Activated naive CD8-positive, alpha-beta T cell treated with anti-CD3 and anti-CD28 coated beads, Interleukin-2, amount 50 U/mL, for 24 hours (primary cell): ENCODE results near the gene HDAC7.
A peak's percentile ranks its signal among the peaks of the same experiment; 100 is the strongest.
"Not testable (repeated sequence)": the region's sequence is repeated elsewhere in the genome, so short reads cannot be mapped to it uniquely, and the experiment has no call there.

Source experiments
- ATAC-seq: fragments of 150-1000 bp; cut with Tn5 transposase; one replicate; pipeline ENCODE4 v1.10.0; 2021
- DNase-seq: peaks from one replicate; pipeline ENCODE4 v3.0.0; 2021
- H3K27ac Mint-ChIP-seq: one replicate; pipeline ENCODE4 v1.8.0; 2021; ENCODE audit warnings: mild to moderate bottlenecking, mixed read lengths
- H3K27me3 Mint-ChIP-seq: one replicate; pipeline ENCODE4 v1.8.0; 2021; ENCODE audit warnings: mixed read lengths
- H3K36me3 Mint-ChIP-seq: one replicate; pipeline ENCODE4 v1.8.0; 2021; ENCODE audit warnings: low read depth, mixed read lengths
- H3K4me1 Mint-ChIP-seq: one replicate; pipeline ENCODE4 v1.8.0; 2021; ENCODE audit warnings: mixed read lengths
- H3K4me3 Mint-ChIP-seq: one replicate; pipeline ENCODE4 v1.8.0; 2021; ENCODE audit warnings: mild to moderate bottlenecking, moderate library complexity, mixed read lengths
- H3K9me3 Mint-ChIP-seq: one replicate; pipeline ENCODE4 v1.8.0; 2021; ENCODE audit warnings: mixed read lengths

The HDAC7 gene

DNA sequence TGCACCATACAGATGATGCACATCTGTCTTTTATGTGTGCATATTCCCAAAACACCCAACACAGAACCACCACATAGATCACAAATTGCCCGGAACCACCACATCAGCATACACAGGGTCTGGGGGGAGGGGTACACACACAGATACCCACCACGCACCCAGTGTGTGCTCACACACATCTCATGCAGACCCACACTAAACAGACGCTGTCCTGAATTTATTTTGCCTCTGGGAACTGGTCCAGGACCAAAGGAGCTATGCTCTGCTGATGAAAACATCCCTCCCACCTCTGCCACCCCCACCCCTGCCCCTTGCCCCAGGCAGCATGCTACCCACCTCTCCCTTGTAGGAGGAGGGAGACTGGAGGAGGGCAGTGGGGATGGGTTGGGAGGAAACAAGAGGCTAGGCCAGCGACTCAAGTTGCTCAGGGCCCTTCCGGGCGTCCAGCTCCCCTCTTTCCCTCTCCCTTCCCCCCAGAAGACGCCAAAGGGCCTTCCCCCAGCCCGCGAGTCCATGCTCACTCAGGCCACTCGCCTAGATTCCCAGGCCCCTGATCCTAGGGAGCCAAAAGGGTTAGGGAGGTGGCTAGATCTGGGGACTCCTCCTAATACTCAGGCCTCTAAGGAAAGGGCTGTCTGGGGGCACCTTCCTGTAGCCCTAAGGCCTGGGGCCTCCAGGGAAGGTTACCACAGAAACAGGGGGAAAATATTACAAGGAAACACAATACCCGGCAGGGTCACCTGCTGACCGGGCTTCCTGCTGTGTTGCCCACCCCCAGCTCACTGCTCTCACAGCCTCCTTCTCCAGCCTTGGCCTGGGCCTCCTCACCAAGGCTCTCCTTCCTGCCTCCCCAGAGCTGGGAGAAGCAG is 3.1 kb downstream of the HDAC7 start:
- ATAC-seq, result no peak

DNA sequence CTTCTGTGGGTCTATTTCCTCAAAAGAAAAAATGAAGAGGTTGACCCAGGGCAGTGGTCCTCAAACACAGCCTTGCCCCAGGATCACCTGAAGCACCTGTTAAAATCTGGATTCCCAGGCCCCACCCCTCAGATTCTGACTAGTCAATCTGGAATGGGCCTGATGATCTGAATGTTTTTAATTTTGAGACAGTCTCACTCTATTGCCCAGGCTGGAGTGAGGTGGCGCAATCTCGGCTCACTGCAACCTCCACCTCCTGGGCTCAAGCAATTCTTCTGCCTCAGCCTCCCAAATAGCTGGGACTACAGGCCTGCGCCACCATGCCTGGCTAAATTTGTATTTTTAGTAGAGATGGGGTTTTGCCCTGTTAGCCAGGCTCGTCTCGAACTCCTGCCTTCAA is 4.3 kb downstream of the HDAC7 start:
- not testable (repeated sequence) for H3K9me3 Mint-ChIP-seq, ATAC-seq, DNase-seq, H3K27me3 Mint-ChIP-seq
- Mint-ChIP-seq H3K4me3 (peak overlapping the region; percentile 90), H3K36me3 (peaks cover 68% of the 10 kb centered on the region), H3K27ac (peak overlapping the region; percentile 98), H3K4me1 (peaks cover 72% of the 10 kb centered on the region)

More for the DNA sequence above, 3.1 kb downstream of the HDAC7 start:
- Mint-ChIP-seq H3K36me3 (peaks cover 57% of the 10 kb centered on the region), H3K4me1 (peaks cover 71% of the 10 kb centered on the region), H3K4me3 (peak overlapping the region; percentile 90), H3K27ac (peak overlapping the region; percentile 98), H3K9me3 (no peaks in the 10 kb centered on the region), H3K27me3 (no peaks in the 10 kb centered on the region)
- DNase-seq, result no peak

DNA sequence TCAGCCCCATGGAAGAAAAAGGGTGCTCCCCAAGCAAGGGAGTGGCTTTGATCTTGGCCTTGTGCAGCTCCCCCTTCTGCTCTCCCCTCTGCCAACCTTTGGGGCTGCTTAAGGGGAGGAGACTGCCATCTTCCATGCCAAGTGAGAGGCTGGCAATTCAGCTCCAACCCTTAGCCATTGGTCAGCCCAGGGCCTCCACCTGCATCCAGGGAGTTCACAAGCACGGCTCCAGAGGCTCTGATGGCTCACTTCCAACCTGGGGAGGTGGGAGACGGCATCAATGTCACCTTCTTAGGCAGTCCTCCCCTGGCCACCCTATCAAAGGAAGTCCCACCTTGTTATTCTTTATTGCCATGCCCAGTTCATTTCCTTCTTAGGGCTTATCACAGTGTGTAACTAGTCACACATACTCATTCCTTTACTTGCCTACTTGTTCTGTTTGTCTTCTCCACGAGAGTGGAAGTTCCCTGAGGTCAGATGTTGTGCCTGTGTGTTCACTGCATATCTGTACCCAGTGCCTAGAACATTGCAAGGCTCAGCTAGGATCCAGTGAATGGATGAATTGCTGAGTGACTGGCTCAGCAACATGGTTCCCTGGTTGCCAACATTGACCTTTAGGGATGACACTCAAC is 5.0 kb downstream of the HDAC7 start:
- peaks cover 76% of the 10 kb centered on the region for H3K4me1 Mint-ChIP-seq
- H3K36me3 Mint-ChIP-seq, result peaks cover 67% of the 10 kb centered on the region
- no peaks in the 10 kb centered on the region for H3K9me3 Mint-ChIP-seq
- DNase-seq (no peak), ATAC-seq (peak; percentile 26)
- peak overlapping the region; percentile 98 for H3K27ac Mint-ChIP-seq
- no peaks in the 10 kb centered on the region for H3K27me3 Mint-ChIP-seq
- peak overlapping the region; percentile 90 for H3K4me3 Mint-ChIP-seq

DNA sequence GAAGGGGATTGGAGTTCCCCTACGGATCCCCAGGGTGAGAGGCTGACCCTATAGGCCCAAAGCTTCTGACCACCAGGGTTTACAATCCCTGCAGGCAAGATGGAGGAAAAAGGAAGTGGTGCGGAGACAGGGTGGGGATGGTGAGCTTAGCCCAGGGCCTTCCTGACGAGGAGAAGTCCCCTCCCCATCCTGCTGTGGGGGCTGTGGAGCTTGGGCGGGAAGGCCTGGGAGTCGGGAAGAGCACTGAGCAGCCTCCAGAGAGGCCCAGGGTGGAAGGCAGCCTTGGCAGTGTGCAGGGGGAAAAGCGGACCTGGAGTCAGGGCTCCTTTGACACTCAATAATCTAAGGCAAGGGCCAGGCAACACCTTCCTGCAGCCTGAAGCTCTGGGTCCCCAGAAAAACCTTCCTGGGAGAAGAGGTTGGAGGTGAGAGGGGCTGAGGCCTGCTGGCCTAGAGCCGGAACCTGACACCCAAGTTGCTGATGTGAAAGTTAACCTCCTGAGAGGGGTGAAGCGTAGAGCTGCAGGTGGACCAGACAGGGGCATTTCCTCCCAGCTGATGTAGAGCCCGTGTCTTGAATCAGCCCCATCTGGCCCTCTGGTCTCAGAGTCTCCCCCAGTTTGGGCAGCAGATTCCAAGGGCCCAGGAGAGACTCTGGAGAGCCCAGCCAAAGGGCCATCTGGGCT is 6.0 kb downstream of the HDAC7 start:
- peak; percentile 0 for ATAC-seq
- peak overlapping the region; percentile 90 for H3K4me3 Mint-ChIP-seq
- peaks cover 63% of the 10 kb centered on the region for H3K36me3 Mint-ChIP-seq
- peaks cover 85% of the 10 kb centered on the region for H3K4me1 Mint-ChIP-seq
- H3K27ac Mint-ChIP-seq, result peak overlapping the region; percentile 98
- H3K27me3 Mint-ChIP-seq, result no peaks in the 10 kb centered on the region
- no peaks in the 10 kb centered on the region for H3K9me3 Mint-ChIP-seq
- DNase-seq, result peak; percentile 41

DNA sequence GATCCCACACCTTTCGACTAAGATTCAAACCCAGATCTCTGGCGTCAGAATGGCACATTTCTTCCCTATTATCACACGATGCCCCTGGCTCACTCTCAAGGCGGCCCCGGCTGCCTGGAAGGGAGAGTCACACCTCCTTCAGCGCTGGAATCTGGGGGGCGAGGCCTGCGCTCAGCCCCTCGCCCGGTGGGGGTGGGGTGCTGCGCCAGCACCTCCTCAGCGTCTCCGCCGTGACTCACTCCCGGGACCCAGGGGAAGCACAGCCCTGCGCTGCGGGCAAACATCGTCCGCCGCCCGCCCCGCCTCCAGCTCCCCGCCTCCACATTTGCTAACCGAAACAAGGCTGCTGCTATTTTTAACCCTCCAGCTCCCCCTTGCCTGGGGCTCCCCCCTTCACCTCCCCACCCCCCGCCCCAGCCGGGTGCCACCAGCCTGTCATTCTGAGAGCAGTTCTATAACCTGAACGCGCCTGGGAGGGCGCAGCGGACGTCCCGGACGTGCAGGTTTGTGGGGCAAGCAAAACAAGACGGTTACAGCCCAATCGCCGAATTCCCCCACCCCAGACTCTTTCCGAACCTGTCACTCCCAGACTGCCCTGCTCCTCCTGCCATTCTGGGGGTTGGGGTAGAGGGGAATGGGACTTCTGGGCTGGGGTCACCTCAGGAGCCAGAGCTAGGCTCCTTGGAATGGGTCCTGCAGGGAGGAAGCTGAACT is 6.7 kb downstream of the HDAC7 start:
- ATAC-seq, result peak; percentile 69
- Mint-ChIP-seq H3K36me3 (peaks cover 56% of the 10 kb centered on the region), H3K27me3 (no peaks in the 10 kb centered on the region), H3K4me3 (peak overlapping the region; percentile 90), H3K9me3 (no peaks in the 10 kb centered on the region), H3K27ac (peak overlapping the region; percentile 98), H3K4me1 (peaks cover 89% of the 10 kb centered on the region)
- DNase-seq, result peak; percentile 93

DNA sequence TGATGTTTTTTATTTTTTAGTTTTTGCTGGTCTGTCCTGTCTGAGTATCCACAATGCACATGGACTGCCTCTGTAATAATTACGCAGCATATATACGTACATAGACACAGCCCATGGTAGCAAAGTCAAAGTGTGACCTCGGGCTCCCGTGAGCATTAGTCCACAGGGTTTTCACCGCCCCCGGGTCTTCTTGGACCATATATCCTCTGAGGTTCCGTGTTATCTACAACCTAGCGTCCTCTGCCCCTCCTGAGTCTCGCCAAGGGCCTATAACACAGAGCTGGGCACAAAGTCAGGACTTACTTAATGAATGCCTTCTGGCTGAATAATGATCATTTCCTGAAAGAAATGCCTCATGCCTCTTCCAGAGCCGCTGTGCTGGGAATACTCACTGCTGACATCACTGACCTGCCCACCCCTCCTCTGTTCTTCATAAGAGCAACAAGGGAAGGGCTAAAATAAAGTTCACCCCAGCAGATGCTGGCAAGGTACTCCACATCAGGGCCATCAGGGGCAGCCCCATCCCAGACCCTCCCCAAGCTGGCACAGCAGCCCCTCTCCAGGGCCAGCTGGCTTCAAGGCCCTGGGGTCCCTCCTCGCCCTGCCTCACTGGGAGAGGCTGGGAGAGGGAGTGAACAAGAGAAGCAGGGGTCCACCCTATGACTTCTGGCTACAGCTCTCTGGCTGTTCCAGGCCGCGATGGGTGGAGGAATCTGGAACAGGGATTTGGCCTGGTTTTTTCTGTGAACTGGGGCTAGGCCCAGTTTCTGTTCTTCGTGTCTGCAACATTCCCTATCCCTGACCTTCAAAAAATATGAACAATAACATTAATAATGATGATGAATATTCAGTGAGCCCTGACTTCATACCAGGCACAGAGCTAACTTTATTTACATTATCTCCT is 7.9 kb downstream of the HDAC7 start:
- DNase-seq (no peak), ATAC-seq (no peak)
- no peaks in the 10 kb centered on the region for H3K27me3 Mint-ChIP-seq
- no peaks in the 10 kb centered on the region for H3K9me3 Mint-ChIP-seq
- peaks cover 50% of the 10 kb centered on the region for H3K36me3 Mint-ChIP-seq
- peak overlapping the region; percentile 90 for H3K4me3 Mint-ChIP-seq
- H3K4me1 Mint-ChIP-seq, result peaks cover 92% of the 10 kb centered on the region
- H3K27ac Mint-ChIP-seq, result peak overlapping the region; percentile 98

DNA sequence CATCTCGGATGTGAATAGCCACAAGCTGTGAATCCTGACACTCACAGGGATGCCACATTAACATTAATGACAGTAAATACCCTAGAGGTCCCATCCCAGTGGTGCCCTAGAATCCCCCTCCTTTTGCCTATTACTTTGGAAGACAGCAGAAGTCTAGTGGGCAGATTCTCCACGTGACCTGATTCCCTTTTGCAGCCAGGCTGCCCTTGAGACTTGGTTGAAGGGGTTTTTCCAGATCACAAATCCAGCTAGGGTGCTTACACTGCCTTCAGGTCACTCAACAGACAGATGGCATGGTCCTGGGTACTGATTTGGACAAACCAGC is 8.7 kb downstream of the HDAC7 start:
- peaks cover 94% of the 10 kb centered on the region for H3K4me1 Mint-ChIP-seq
- peak overlapping the region; percentile 98 for H3K27ac Mint-ChIP-seq
- H3K9me3 Mint-ChIP-seq, result no peaks in the 10 kb centered on the region
- no peaks in the 10 kb centered on the region for H3K27me3 Mint-ChIP-seq
- no peak for ATAC-seq
- H3K36me3 Mint-ChIP-seq, result peaks cover 45% of the 10 kb centered on the region
- no peak for DNase-seq
- peak overlapping the region; percentile 90 for H3K4me3 Mint-ChIP-seq

DNA sequence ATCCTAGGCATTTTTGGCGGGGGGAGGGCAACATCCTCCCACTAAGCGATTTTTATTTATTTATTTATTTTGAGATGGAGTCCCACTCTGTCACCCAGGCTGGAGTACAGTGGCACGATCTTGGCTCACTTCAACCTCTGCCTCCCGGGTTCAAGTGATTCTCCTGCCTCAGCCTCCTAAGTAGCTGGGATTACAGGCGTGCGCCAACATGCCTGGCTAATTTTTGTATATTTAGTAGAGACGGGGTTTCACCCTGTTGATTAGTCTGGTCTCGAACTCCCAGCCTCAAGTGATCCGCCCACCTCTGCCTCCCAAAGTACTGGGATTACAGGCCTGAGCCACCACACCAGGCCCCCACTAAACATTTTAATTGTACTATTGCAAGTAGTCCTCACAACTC is 10.2 kb downstream of the HDAC7 start:
- peak overlapping the region; percentile 98 for H3K27ac Mint-ChIP-seq
- H3K36me3 Mint-ChIP-seq, result peaks cover 42% of the 10 kb centered on the region
- peaks cover 94% of the 10 kb centered on the region for H3K4me1 Mint-ChIP-seq
- peak overlapping the region; percentile 90 for H3K4me3 Mint-ChIP-seq
- H3K27me3 Mint-ChIP-seq, DNase-seq, ATAC-seq, H3K9me3 Mint-ChIP-seq: not testable (repeated sequence)

DNA sequence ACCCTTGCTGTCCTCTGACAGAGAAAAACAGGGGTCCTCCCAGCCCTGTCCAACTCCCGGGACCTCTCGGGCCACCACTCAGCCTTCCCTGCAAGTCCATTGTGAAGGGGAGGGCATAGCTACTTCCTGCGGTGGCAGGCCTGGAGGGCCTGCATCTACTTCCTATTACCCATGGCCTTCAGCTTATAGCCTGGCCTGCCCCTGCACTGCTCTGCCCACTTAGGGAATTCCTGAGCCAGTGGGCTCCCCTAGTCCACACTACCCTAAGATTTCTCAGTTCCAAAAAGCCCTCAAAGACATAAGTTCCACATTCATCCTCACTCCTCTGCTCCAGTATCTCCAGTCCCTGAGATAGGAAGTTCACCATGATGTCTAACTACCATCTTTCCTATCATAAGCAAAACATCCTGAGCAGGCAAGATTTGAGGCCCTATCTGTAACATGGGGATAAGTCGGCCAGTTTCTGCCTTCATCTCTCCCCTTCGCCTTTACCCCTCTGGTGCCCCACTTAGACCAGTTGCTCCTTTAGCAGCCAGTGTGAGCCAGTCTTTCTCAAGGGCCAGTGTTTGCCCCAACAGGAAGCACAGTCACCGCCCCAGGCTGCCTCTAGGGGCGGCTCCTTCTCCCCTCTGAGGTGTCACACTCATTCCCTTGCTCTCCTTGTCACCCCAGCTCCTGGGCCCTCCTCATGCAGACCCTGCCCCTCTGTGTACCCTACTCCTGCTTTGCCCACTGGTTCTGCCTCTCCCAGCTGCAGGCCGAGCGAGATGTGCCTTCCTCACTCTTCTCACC is 10.9 kb downstream of the HDAC7 start:
- Mint-ChIP-seq H3K9me3 (no peaks in the 10 kb centered on the region), H3K27me3 (no peaks in the 10 kb centered on the region), H3K4me1 (peaks cover 94% of the 10 kb centered on the region), H3K27ac (peak overlapping the region; percentile 93), H3K4me3 (peak overlapping the region; percentile 74), H3K36me3 (peaks cover 44% of the 10 kb centered on the region)
- ATAC-seq (peak; percentile 37), DNase-seq (peak; percentile 74)

DNA sequence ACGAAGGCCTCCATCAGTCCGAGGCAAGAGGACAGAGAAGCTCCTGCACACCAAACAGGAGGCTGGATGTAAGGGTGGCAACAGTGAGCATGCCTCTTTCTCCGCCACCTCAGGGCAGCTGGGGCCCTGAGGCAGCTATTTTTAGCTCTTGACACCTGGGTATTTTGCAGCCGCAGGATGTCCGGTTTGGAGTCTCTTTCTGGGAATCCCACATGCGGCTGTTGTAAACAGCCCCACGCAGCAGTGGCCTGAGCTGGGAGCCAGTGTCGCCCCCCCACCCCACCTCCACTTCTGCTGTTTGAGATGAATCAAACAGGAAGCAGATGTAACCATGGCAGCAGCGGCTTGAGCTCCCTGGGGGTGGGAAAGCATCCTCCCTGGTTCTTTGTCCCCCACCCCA is 11.7 kb downstream of the HDAC7 start:
- Mint-ChIP-seq H3K4me1 (peaks cover 96% of the 10 kb centered on the region), H3K27ac (peak overlapping the region; percentile 93), H3K4me3 (peak overlapping the region; percentile 74), H3K9me3 (no peaks in the 10 kb centered on the region), H3K27me3 (no peaks in the 10 kb centered on the region), H3K36me3 (peaks cover 40% of the 10 kb centered on the region)
- peak; percentile 84 for DNase-seq
- ATAC-seq, result peak; percentile 41

DNA sequence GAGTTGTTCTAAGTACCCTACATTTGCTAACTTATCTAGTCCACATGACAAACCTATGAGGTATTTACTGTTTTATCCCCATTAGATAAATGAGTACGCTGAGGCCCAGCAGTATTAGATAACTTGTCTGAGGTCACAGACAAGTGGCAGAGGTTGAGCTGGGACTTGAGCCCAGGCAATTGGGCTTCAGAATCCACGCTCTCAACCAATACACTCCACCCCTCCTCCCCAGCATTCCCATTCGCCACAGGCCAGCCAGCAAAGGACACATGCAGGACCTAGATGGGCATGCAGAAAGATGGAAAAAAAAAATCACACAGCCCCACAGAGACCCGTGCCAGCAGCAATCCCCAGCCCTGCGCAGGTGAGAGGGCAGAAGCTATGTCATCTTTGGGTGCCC is 12.4 kb downstream of the HDAC7 start:
- DNase-seq (no peak), ATAC-seq (no peak)
- Mint-ChIP-seq H3K36me3 (peaks cover 37% of the 10 kb centered on the region), H3K27me3 (no peaks in the 10 kb centered on the region), H3K4me3 (peak overlapping the region; percentile 74), H3K27ac (peak overlapping the region; percentile 93), H3K9me3 (no peaks in the 10 kb centered on the region), H3K4me1 (peaks cover 98% of the 10 kb centered on the region)

DNA sequence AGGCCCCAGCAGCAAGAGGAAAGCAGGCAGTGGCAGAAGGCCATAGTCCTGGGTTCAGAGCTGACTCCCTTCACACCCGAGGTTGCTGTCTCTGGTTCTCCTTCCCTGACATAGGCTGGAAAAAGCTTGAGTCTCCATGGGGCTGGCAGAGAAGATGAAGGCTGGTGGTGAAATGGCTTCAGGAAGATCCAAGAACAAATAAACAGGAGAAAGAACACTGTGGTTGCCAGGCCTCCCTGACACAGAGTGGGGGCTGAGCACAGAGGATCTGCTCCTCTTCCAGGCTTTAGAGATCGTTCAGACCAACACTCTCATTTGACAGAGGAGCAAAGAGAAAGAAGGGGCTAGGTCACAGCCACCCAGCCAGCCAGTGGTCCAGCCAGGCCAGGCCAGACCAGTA is 14.3 kb downstream of the HDAC7 start:
- no peaks in the 10 kb centered on the region for H3K9me3 Mint-ChIP-seq
- H3K36me3 Mint-ChIP-seq, result peaks cover 34% of the 10 kb centered on the region
- ATAC-seq, result no peak
- no peaks in the 10 kb centered on the region for H3K27me3 Mint-ChIP-seq
- H3K4me1 Mint-ChIP-seq, result peaks cover 99% of the 10 kb centered on the region
- no peak for DNase-seq
- peak overlapping the region; percentile 74 for H3K4me3 Mint-ChIP-seq
- H3K27ac Mint-ChIP-seq, result peak overlapping the region; percentile 93

DNA sequence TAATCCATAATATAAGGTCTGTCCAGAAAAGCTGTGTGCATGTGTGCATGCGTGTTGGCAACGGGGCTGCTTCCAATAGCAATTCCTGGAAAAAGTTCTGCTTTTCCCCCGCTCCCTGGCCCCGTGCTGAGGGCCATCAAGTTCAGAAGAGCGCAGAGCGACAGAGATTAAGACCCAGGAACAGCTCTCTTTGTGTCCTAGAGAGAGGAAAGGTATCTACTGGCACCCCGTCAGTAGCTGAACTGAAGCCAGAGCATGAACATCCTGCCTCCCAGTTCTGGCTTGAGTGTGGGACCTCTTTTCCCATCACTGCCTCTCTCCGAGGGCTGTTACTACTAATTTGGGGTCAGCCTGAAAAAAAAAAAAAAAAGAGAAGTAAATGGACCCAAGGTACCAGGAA is 15.5 kb downstream of the HDAC7 start:
- Mint-ChIP-seq H3K27ac (peak overlapping the region; percentile 93), H3K27me3 (no peaks in the 10 kb centered on the region), H3K4me3 (no peak overlapping the region), H3K9me3 (no peaks in the 10 kb centered on the region), H3K36me3 (peaks cover 35% of the 10 kb centered on the region), H3K4me1 (peaks cover 92% of the 10 kb centered on the region)
- no peak for DNase-seq
- ATAC-seq, result no peak
